GM23248 (cell line): ENCODE data around the gene MARCHF4. TPM values are rescaled to one million over a fixed set of nuclear protein-coding genes. Genes with fewer than 3 reads are reported as not detected.

ENCODE experiments used
- DNase-seq: peaks from one replicate; pipeline ENCODE4 v3.0.0-alpha.2; 2015
- H2AFZ ChIP-seq: fragments of 200-600 bp; sonication (generic); 2 replicates; pipeline ENCODE4 v1.6.1; 2016; ENCODE audit warnings: antibody characterized with exemption
- H3F3A ChIP-seq: fragments of 200-600 bp; sonication (generic); 2 replicates; pipeline ENCODE4 v1.6.1; 2016; ENCODE audit warnings: mild to moderate bottlenecking, antibody characterized with exemption, mixed run types; ENCODE audit not compliant: insufficient read depth
- H3K27ac ChIP-seq: fragments of 200-600 bp; sonication (generic); 2 replicates; pipeline ENCODE4 v1.5.1; 2016; ENCODE audit warnings: mild to moderate bottlenecking
- H3K27me3 ChIP-seq: fragments of 200-600 bp; sonication (generic); replicated peaks from 2 replicates; pipeline ENCODE4 v1.6.1; 2016; ENCODE audit warnings: mild to moderate bottlenecking; ENCODE audit not compliant: insufficient read depth
- H3K36me3 ChIP-seq: fragments of 200-600 bp; sonication (generic); 2 replicates; pipeline ENCODE4 v1.6.1; 2016; ENCODE audit warnings: low read depth, mild to moderate bottlenecking
- H3K4me1 ChIP-seq: fragments of 200-600 bp; sonication (generic); 2 replicates; pipeline ENCODE4 v1.6.1; 2016; ENCODE audit warnings: mild to moderate bottlenecking; ENCODE audit not compliant: insufficient read depth
- H3K4me2 ChIP-seq: fragments of 200-600 bp; sonication (generic); one replicate; pipeline ENCODE4 v1.6.1; 2016; ENCODE audit warnings: mild to moderate bottlenecking; ENCODE audit not compliant: unreplicated experiment
- H3K4me3 ChIP-seq: fragments of 200-600 bp; sonication (generic); 2 replicates; pipeline ENCODE4 v1.5.1; 2016; ENCODE audit warnings: mild to moderate bottlenecking
- H3K79me2 ChIP-seq: fragments of 200-600 bp; sonication (generic); 2 replicates; pipeline ENCODE4 v1.6.1; 2016; ENCODE audit warnings: mild to moderate bottlenecking; ENCODE audit not compliant: insufficient read depth
- H3K9ac ChIP-seq: fragments of 200-600 bp; sonication (generic); 2 replicates; pipeline ENCODE4 v1.6.1; 2016; ENCODE audit warnings: mild to moderate bottlenecking
- H3K9me2 ChIP-seq: fragments of 200-600 bp; sonication (generic); 2 replicates; pipeline ENCODE4 v1.6.1; 2016; ENCODE audit warnings: mixed run types, mild to moderate bottlenecking, moderate library complexity; ENCODE audit not compliant: insufficient read depth
- H3K9me3 ChIP-seq: fragments of 200-600 bp; sonication (generic); one replicate; pipeline ENCODE4 v1.6.1; 2017; ENCODE audit warnings: low read depth
- H4K20me1 ChIP-seq: fragments of 200-600 bp; sonication (generic); 2 replicates; pipeline ENCODE4 v1.6.0; 2016; ENCODE audit not compliant: insufficient read depth
- EZH2 ChIP-seq: fragments of 200-600 bp; sonication (generic); IDR thresholded peaks from 2 replicates; pipeline ENCODE4 v1.6.1; 2018; ENCODE audit warnings: antibody characterized with exemption, mild to moderate bottlenecking; ENCODE audit not compliant: insufficient read depth, poor library complexity, severe bottlenecking
- EZH2phosphoT487 ChIP-seq: fragments of 200-600 bp; sonication (generic); IDR thresholded peaks from 2 replicates; pipeline ENCODE4 v1.6.1; 2018; ENCODE audit warnings: antibody characterized with exemption, moderate library complexity, mild to moderate bottlenecking, low read depth; ENCODE audit not compliant: insufficient read depth
- WGBS, 2 experiments: methylation state at CpG; one replicate each; pipeline ENCODE4 v1.1.6; 2015 to 2017; ENCODE audit warnings: low lambda C conversion rate in 2 of 2, low coverage in 1 of 2; ENCODE audit errors: missing lambda C conversion rate in 2 of 2; 5-methylcytosine and 5-hydroxymethylcytosine counted together
- in situ Hi-C: fragments of 300-500 bp; cut with MboI; formaldehyde crosslinking; loops from 2 replicates; pipeline ENCODE4 v1.15.0; 2020
- polyA plus RNA-seq: library from polyadenylated mRNA; unstranded; fragments of >200 nt; fragmentation: Nextera tagmentation; extraction: Ambion mirVana; gene quantifications from 2 replicates; pipeline ENCODE4 v1.2.1, GENCODE V29; 2016
- total RNA-seq: library from RNA; depleted of rRNA; stranded (reverse); fragments of >200 nt; shearing (Covaris generic); gene quantifications from 2 replicates; pipeline ENCODE4 v1.2.3, GENCODE V29; 2014

MARCHF4 gene
- total and polyA plus RNA-seq, 2 experiments from 2014 or later = 7.8 to 14.5 TPM

- H3K9ac ChIP-seq = no peak overlapping the region
- no peaks in the 10 kb centered on the region for H3K4me1 ChIP-seq
- H4K20me1 ChIP-seq = no peaks in the 10 kb centered on the region
- no peaks in the 10 kb centered on the region for H3K9me3 ChIP-seq
- DNase-seq = no peak
- in situ Hi-C loops = no loop called here
- no peaks in the 10 kb centered on the region for H3K79me2 ChIP-seq
- H3K4me2 ChIP-seq = no peak overlapping the region
- 75 to 84% methylated on average over 7 of the region's 7 CpGs for WGBS, 2 experiments
- H3F3A ChIP-seq = no peaks in the 10 kb centered on the region
- H2AFZ ChIP-seq = no peak overlapping the region
- H3K27ac ChIP-seq = no peak overlapping the region
- no peak overlapping the region for H3K4me3 ChIP-seq
- H3K27me3 ChIP-seq = no peaks in the 10 kb centered on the region
- H3K36me3 ChIP-seq = no peaks in the 10 kb centered on the region
- no peak for TF ChIP-seq EZH2phosphoT487
- no peak for TF ChIP-seq EZH2
- no peaks in the 10 kb centered on the region for H3K9me2 ChIP-seq
Observed at GRCh38 chr2:216405588-216405987, 33.3 kb upstream of the MARCHF4 start.

- no peak overlapping the region for H2AFZ ChIP-seq
- H3K9me2 ChIP-seq = no peaks in the 10 kb centered on the region
- no peak overlapping the region for H3K27ac ChIP-seq
- no peaks in the 10 kb centered on the region for H3K27me3 ChIP-seq
- H3K36me3 ChIP-seq = no peaks in the 10 kb centered on the region
- H3K4me1 ChIP-seq = no peaks in the 10 kb centered on the region
- H3F3A ChIP-seq = no peaks in the 10 kb centered on the region
- 50 to 60% methylated on average over 5 of the region's 5 CpGs for WGBS, 2 experiments
- no peak overlapping the region for H3K4me2 ChIP-seq
- H3K9ac ChIP-seq = no peak overlapping the region
- no peak overlapping the region for H3K4me3 ChIP-seq
- in situ Hi-C loops = no loop called here
- H3K9me3 ChIP-seq = no peaks in the 10 kb centered on the region
- peak; percentile 54 for DNase-seq
- no peaks in the 10 kb centered on the region for H3K79me2 ChIP-seq
- no peak for TF ChIP-seq EZH2
- TF ChIP-seq EZH2phosphoT487 = no peak
- no peaks in the 10 kb centered on the region for H4K20me1 ChIP-seq
Observed at GRCh38 chr2:216404010-216404618, 31.8 kb upstream of the MARCHF4 start.

GRCh38 chr2:216402751-216403150, 30.5 kb upstream of the MARCHF4 start:
- no peaks in the 10 kb centered on the region for H3K9me2 ChIP-seq
- 84 to 89% methylated on average over 6 of the region's 6 CpGs for WGBS, 2 experiments
- DNase-seq = no peak
- H3K4me1 ChIP-seq = no peaks in the 10 kb centered on the region
- no peaks in the 10 kb centered on the region for H4K20me1 ChIP-seq
- TF ChIP-seq EZH2phosphoT487 (no peak), EZH2 (no peak)
- no peaks in the 10 kb centered on the region for H3K27me3 ChIP-seq
- in situ Hi-C loops = no loop called here
- no peak overlapping the region for H3K9ac ChIP-seq
- no peak overlapping the region for H3K27ac ChIP-seq
- H3K36me3 ChIP-seq = no peaks in the 10 kb centered on the region
- no peaks in the 10 kb centered on the region for H3F3A ChIP-seq
- H3K79me2 ChIP-seq = no peaks in the 10 kb centered on the region
- H2AFZ ChIP-seq = no peak overlapping the region
- H3K4me2 ChIP-seq = no peak overlapping the region
- H3K9me3 ChIP-seq = no peaks in the 10 kb centered on the region
- no peak overlapping the region for H3K4me3 ChIP-seq

- H3K4me1 ChIP-seq = no peaks in the 10 kb centered on the region
- WGBS, 2 experiments = 73 to 74% methylated on average over 1 of the region's 1 CpG
- H3K9me3 ChIP-seq = no peaks in the 10 kb centered on the region
- H3K4me2 ChIP-seq = no peak overlapping the region
- no peak for DNase-seq
- H4K20me1 ChIP-seq = no peaks in the 10 kb centered on the region
- no peak overlapping the region for H3K9ac ChIP-seq
- no peak overlapping the region for H3K4me3 ChIP-seq
- H3K36me3 ChIP-seq = no peaks in the 10 kb centered on the region
- H3K27ac ChIP-seq = no peak overlapping the region
- no peak overlapping the region for H2AFZ ChIP-seq
- no peaks in the 10 kb centered on the region for H3K9me2 ChIP-seq
- H3F3A ChIP-seq = no peaks in the 10 kb centered on the region
- no peak for TF ChIP-seq EZH2phosphoT487
- no peak for TF ChIP-seq EZH2
- in situ Hi-C loops = no loop called here
- no peaks in the 10 kb centered on the region for H3K27me3 ChIP-seq
- no peaks in the 10 kb centered on the region for H3K79me2 ChIP-seq
Observed at GRCh38 chr2:216399621-216400020, 27.3 kb upstream of the MARCHF4 start.

GRCh38 chr2:216394881-216395280, 22.6 kb upstream of the MARCHF4 start:
- peaks cover 7% of the 10 kb centered on the region; the same call in 1 of the 2 replicates for H3F3A ChIP-seq
- no peaks in the 10 kb centered on the region for H3K79me2 ChIP-seq
- H3K27ac ChIP-seq = no peak overlapping the region
- no peak overlapping the region for H3K9ac ChIP-seq
- no peak overlapping the region for H2AFZ ChIP-seq
- DNase-seq = no peak
- H3K36me3 ChIP-seq = no peaks in the 10 kb centered on the region
- H3K4me3 ChIP-seq = no peak overlapping the region
- TF ChIP-seq EZH2phosphoT487 (no peak), EZH2 (no peak)
- in situ Hi-C loops = no loop called here
- H3K27me3 ChIP-seq = no peaks in the 10 kb centered on the region
- no peaks in the 10 kb centered on the region for H4K20me1 ChIP-seq
- no peaks in the 10 kb centered on the region for H3K4me1 ChIP-seq
- 29 to 33% methylated on average over 6 of the region's 6 CpGs for WGBS, 2 experiments
- no peak overlapping the region for H3K4me2 ChIP-seq
- H3K9me3 ChIP-seq = no peaks in the 10 kb centered on the region
- H3K9me2 ChIP-seq = no peaks in the 10 kb centered on the region
